Fibroblast of lung (primary cell): ENCODE results near the gene PCSK6. TPM values are rescaled to one million over a fixed set of nuclear protein-coding genes. Genes with fewer than 3 reads are reported as not detected.

Experiments
- DNase-seq, 2 donors: peaks; one replicate each; pipeline versions ENCODE4 v3.0.0 to v3.0.0-alpha.2; 2010; ENCODE audit warnings: low read depth in 2 of 2
- H2AFZ ChIP-seq: 2 replicates; pipeline ENCODE4 v1.5.1; 2012; ENCODE audit warnings: low read length, control low read depth, inconsistent platforms
- H3K27ac ChIP-seq: 2 replicates; pipeline ENCODE4 v1.5.1; 2011; ENCODE audit warnings: low read length, control low read depth; ENCODE audit not compliant: insufficient read depth
- H3K27me3 ChIP-seq: 2 replicates; pipeline ENCODE4 v1.5.1; 2011; ENCODE audit warnings: mild to moderate bottlenecking, low read length; ENCODE audit not compliant: control insufficient read depth, insufficient read depth
- H3K36me3 ChIP-seq: 2 replicates; pipeline ENCODE4 v1.5.1; 2011; ENCODE audit warnings: low read length; ENCODE audit not compliant: control insufficient read depth, insufficient read depth
- H3K4me1 ChIP-seq: 2 replicates; pipeline ENCODE4 v1.5.1; 2011; ENCODE audit warnings: low read length; ENCODE audit not compliant: control insufficient read depth, insufficient read depth; ENCODE audit errors: extremely low read depth
- H3K4me2 ChIP-seq: 2 replicates; pipeline ENCODE4 v1.5.1; 2011; ENCODE audit warnings: low read length, control low read depth; ENCODE audit not compliant: insufficient read depth; ENCODE audit errors: extremely low read depth
- H3K4me3 ChIP-seq, 4 experiments: fragments of 200-600 bp in 1 of 4; sonication (generic) in 1 of 4; replicated peaks in 1 of 4; 2 replicates each; pipeline ENCODE4 v1.5.1; 2011 to 2016; ENCODE audit warnings: low read length in 4 of 4, low read depth in 3 of 4, mild to moderate bottlenecking in 3 of 4, control low read depth in 2 of 4, inconsistent platforms in 1 of 4, mixed read lengths in 1 of 4; ENCODE audit not compliant: insufficient read depth in 1 of 4; ENCODE audit errors: control extremely low read depth in 1 of 4
- H3K79me2 ChIP-seq: 2 replicates; pipeline ENCODE4 v1.5.1; 2012; ENCODE audit warnings: mild to moderate bottlenecking, low read length, inconsistent platforms; ENCODE audit not compliant: control insufficient read depth, insufficient read depth
- H3K9ac ChIP-seq: 2 replicates; pipeline ENCODE4 v1.5.1; 2011; ENCODE audit warnings: mild to moderate bottlenecking, low read length, control low read depth; ENCODE audit not compliant: insufficient read depth
- H3K9me3 ChIP-seq: 2 replicates; pipeline ENCODE4 v1.5.1; 2012; ENCODE audit warnings: low read depth, low read length; ENCODE audit not compliant: control insufficient read depth, insufficient read depth
- H4K20me1 ChIP-seq: 2 replicates; pipeline ENCODE4 v1.5.1; 2011; ENCODE audit warnings: low read length; ENCODE audit not compliant: control insufficient read depth, insufficient read depth; ENCODE audit errors: extremely low read depth
- CTCF ChIP-seq, 2 donors: IDR thresholded peaks in 1 of 2; conservative IDR thresholded peaks in 1 of 2; 1 replicate in 1 of 2; 2 replicates in 1 of 2; pipeline ENCODE4 v1.5.1; 2011 to 2012; ENCODE audit warnings: low read length in 2 of 2, control low read depth in 1 of 2, inconsistent platforms in 1 of 2, low read depth in 1 of 2, mild to moderate bottlenecking in 1 of 2
- EZH2 ChIP-seq: IDR thresholded peaks from 2 replicates; pipeline ENCODE4 v1.5.1; 2012; ENCODE audit warnings: low read length, control low read depth, mild to moderate bottlenecking; ENCODE audit errors: missing control alignments
- polyA plus RNA-seq, 2 donors: library from polyadenylated mRNA; depleted of rRNA in 1 of 2; stranded (reverse) in 1 of 2; unstranded in 1 of 2; fragments of >200 nt; gene quantifications; 2 replicates each; pipeline ENCODE4 v1.2.1, GENCODE V29; 2011 to 2012; ENCODE audit warnings: missing spikeins in 1 of 2
- total RNA-seq: library from RNA; depleted of rRNA; stranded (reverse); fragments of >200 nt; gene quantifications from 2 replicates; pipeline ENCODE4 v1.2.1, GENCODE V29; 2014

PCSK6 gene
- total and polyA plus RNA-seq, 2 donors (not counting 1 experiment from before 2014, with no cell fraction given), result 0.02 to 0.83 TPM

- no peaks in the 10 kb centered on the region for H4K20me1 ChIP-seq
- H2AFZ ChIP-seq, result no peak overlapping the region
- no peak overlapping the region for H3K27ac ChIP-seq
- no peaks in the 10 kb centered on the region for H3K36me3 ChIP-seq
- DNase-seq, result no peak
- no peak overlapping the region for H3K9ac ChIP-seq
- H3K27me3 ChIP-seq, result peaks cover 2% of the 10 kb centered on the region
- H3K4me1 ChIP-seq, result no peaks in the 10 kb centered on the region
- H3K9me3 ChIP-seq, result no peaks in the 10 kb centered on the region
- no peaks in the 10 kb centered on the region for H3K79me2 ChIP-seq
- no peak overlapping the region for H3K4me2 ChIP-seq
- H3K4me3 ChIP-seq, result no peak overlapping the region
- TF ChIP-seq CTCF (conservative IDR thresholded peaks at IDR 0.05 in 1 of 2, IDR thresholded peaks at IDR 0.05 in 1 of 2; ENCODE audit: low read depth in 1 of 2, low read length in 2 of 2) (no peak), EZH2 (no peak)
Observed at GRCh38 chr15:101394056-101394630, 95.4 kb downstream of the PCSK6 start.

- Histone ChIP-seq H4K20me1 (no peaks in the 10 kb centered on the region), H3K4me2 (no peak overlapping the region), H3K9ac (no peak overlapping the region), H3K79me2 (no peaks in the 10 kb centered on the region), H3K4me3 (no peak overlapping the region), H3K4me1 (no peaks in the 10 kb centered on the region), H3K27ac (no peak overlapping the region), H2AFZ (no peak overlapping the region), H3K9me3 (no peaks in the 10 kb centered on the region), H3K27me3 (peaks cover 2% of the 10 kb centered on the region), H3K36me3 (no peaks in the 10 kb centered on the region)
- DNase-seq, result no peak
- TF ChIP-seq EZH2 (no peak), CTCF (conservative IDR thresholded peaks at IDR 0.05 in 1 of 2, IDR thresholded peaks at IDR 0.05 in 1 of 2; ENCODE audit: low read depth in 1 of 2, low read length in 2 of 2) (no peak)
Observed at GRCh38 chr15:101393172-101393571, 96.3 kb downstream of the PCSK6 start.

GRCh38 chr15:101391981-101392640 is 97.4 kb downstream of the PCSK6 start:
- Histone ChIP-seq H3K27me3 (peaks cover 2% of the 10 kb centered on the region), H3K36me3 (no peaks in the 10 kb centered on the region), H3K4me2 (no peak overlapping the region), H3K79me2 (no peaks in the 10 kb centered on the region), H3K9ac (no peak overlapping the region), H4K20me1 (no peaks in the 10 kb centered on the region), H3K9me3 (no peaks in the 10 kb centered on the region), H3K4me1 (no peaks in the 10 kb centered on the region), H3K27ac (no peak overlapping the region), H3K4me3 (no peak overlapping the region), H2AFZ (no peak overlapping the region)
- TF ChIP-seq EZH2 (no peak), CTCF (conservative IDR thresholded peaks at IDR 0.05 in 1 of 2, IDR thresholded peaks at IDR 0.05 in 1 of 2; ENCODE audit: low read depth in 1 of 2, low read length in 2 of 2) (no peak)
- DNase-seq, result no peak
